ENCODE measurements around the gene CDC14B. TPM values are rescaled to one million over a fixed set of nuclear protein-coding genes. Genes with fewer than 3 reads are reported as not detected.

Gene CDC14B
- total RNA-seq, 1 donor from 2014 or later = 29.2 TPM

DNA sequence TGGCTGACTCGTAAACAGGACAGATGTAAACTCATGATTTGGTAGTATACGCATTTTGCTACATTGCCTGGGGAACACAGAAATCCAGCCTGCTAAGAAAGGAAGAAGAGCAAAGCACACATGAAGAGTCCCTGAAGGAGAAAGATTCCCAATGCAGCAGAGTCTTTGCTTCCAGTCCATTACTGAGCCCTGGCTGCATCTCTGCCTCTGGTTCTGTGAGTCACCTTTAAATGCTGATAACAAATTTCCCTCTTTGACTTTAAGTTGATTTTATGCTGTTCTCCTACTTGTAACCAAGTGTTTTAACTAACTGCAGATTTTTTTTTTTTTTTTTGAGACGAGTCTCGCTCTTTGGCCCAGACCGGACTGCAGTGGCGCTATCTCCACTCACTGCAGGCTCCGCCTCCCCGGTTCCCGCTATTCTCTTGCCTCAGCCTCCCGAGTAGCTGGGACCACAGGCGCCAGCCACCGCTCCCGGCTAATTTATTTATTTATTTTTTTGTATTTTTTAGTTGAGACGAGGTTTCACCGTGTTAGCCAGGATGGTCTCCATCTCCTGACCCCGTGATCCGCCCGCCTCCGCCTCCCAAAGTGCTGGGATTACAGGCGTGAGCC is 44.0 kb upstream of the CDC14B start:
- no peak overlapping the region for H3K27ac Mint-ChIP-seq (ENCODE audit: unreplicated experiment)
- H3K4me3 Mint-ChIP-seq = no peak overlapping the region
- no peaks in the 10 kb centered on the region for H3K4me1 Mint-ChIP-seq
- H3K27me3 Mint-ChIP-seq (ENCODE audit: low read depth) = peaks cover under 1% of the 10 kb centered on the region
- no peaks in the 10 kb centered on the region for H3K36me3 Mint-ChIP-seq (ENCODE audit: low read depth)
- TF ChIP-seq, protein P1, sequence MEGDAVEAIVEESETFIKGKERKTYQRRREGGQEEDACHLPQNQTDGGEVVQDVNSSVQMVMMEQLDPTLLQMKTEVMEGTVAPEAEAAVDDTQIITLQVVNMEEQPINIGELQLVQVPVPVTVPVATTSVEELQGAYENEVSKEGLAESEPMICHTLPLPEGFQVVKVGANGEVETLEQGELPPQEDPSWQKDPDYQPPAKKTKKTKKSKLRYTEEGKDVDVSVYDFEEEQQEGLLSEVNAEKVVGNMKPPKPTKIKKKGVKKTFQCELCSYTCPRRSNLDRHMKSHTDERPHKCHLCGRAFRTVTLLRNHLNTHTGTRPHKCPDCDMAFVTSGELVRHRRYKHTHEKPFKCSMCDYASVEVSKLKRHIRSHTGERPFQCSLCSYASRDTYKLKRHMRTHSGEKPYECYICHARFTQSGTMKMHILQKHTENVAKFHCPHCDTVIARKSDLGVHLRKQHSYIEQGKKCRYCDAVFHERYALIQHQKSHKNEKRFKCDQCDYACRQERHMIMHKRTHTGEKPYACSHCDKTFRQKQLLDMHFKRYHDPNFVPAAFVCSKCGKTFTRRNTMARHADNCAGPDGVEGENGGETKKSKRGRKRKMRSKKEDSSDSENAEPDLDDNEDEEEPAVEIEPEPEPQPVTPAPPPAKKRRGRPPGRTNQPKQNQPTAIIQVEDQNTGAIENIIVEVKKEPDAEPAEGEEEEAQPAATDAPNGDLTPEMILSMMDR (conservative IDR thresholded peaks at IDR 0.05) = no peak
- H3K9me3 Mint-ChIP-seq = no peaks in the 10 kb centered on the region
- DNase-seq (ENCODE audit: low read depth, low spot score) = no peak

DNA sequence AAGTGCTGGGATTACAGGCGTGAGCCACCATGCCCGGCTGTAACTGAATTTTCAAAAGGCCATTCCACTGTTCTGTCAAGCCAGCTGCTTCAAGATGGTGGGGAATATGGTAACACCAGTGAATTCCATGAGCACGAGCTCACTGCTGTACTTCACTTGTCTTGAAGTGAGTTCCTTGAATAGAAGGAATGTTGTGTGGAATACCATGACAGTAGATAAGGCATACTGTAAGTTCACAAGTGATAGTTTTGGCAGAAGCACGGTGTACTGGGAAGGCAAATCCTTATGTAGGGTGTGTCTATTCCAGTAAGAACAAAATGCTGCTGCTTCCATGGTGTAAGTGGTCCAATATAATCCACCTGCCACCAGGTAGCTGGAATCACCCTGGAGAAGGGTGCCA is 42.1 kb upstream of the CDC14B start:
- no peak for DNase-seq (ENCODE audit: low read depth, low spot score)
- Mint-ChIP-seq H3K4me1 (no peaks in the 10 kb centered on the region), H3K9me3 (no peaks in the 10 kb centered on the region), H3K36me3 (ENCODE audit: low read depth) (no peaks in the 10 kb centered on the region), H3K27ac (ENCODE audit: unreplicated experiment) (no peak overlapping the region), H3K27me3 (ENCODE audit: low read depth) (peaks cover 16% of the 10 kb centered on the region), H3K4me3 (no peak overlapping the region)
- TF ChIP-seq, protein P1 (conservative IDR thresholded peaks at IDR 0.05) = no peak

DNA sequence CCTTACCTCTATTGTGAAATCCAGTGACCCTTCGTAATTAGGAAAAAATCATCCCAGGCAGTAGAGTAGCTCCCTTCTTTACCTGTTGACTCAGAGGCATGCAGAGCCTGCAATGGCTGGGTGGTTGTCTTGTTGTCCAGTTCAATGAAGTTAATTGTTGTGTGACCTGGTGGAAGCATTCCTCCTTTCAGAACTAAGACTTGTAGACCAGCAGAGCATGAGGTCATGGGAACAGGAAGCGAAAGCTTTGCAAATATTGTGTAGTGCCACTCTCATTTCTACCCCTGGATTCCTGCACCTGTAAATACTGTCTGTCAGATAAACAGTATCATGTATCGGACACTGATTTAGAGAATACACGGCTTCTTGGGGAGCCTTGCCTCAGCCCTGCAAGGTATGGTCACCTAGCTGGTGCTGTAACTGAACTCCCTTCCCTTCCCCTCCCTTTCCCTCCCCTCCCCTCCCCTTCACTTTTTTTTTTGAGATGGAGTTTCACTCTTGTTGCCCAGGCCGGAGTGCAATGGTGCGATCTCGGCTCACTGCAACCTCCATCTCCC is 41.1 kb upstream of the CDC14B start:
- TF ChIP-seq, protein P1 (conservative IDR thresholded peaks at IDR 0.05) = no peak
- Mint-ChIP-seq H3K27me3 (ENCODE audit: low read depth) (peaks cover 23% of the 10 kb centered on the region), H3K4me3 (no peak overlapping the region), H3K27ac (ENCODE audit: unreplicated experiment) (no peak overlapping the region), H3K36me3 (ENCODE audit: low read depth) (no peaks in the 10 kb centered on the region), H3K9me3 (no peaks in the 10 kb centered on the region), H3K4me1 (peaks cover 4% of the 10 kb centered on the region)
- no peak for DNase-seq (ENCODE audit: low read depth, low spot score)

DNA sequence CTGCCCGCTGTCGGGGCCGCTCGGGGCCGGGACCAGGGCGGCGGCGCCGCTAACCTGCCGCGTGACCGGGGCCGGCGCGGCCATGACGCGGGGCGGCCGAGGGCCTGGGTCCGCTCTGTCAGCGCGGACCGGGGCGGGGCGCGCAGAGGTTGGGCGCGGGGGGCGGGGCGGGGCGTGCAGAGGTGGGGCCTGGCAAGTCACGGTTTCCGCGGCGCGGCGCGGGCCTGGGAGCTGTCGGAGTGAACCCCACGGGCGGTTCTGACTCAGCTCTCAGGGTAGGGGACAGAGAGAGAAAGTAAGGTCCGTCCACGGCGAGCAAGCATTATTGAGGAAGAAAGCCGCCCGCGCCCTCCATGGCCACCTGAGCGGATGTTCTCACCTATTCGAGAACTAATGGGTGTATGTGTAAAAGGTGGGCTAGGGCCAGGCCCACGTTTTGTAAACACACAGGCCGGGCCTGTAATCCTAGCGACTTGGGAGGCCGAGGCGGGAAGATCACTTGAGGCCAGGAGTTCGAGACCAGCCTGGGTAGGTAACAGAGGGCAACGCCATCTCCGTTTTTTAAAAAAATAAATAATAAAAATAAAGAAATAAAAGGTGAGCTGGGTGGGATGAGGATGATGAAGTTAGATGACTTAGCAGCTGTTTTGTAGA is 35.7 kb upstream of the CDC14B start, which contains the start of gene PRXL2C:
TSS of gene PRXL2C (minus strand) at position 120 of the 654 bp plus-strand sequence. CDS start at position 84, 36 bp downstream.
- Mint-ChIP-seq H3K27ac (ENCODE audit: unreplicated experiment) (peak within 1 kb of the TSS; percentile 31), H3K4me1 (peaks cover 12% of the 10 kb centered on the region), H3K36me3 (ENCODE audit: low read depth) (no peaks in the 10 kb centered on the region), H3K4me3 (peak within 1 kb of the TSS; percentile 92), H3K9me3 (no peaks in the 10 kb centered on the region), H3K27me3 (ENCODE audit: low read depth) (peaks cover 24% of the 10 kb centered on the region)
- DNase-seq (ENCODE audit: low read depth, low spot score) = no peak
- TF ChIP-seq, protein P1 (conservative IDR thresholded peaks at IDR 0.05) = no peak

- Mint-ChIP-seq H3K27ac (ENCODE audit: unreplicated experiment) (peak overlapping the region; percentile 31), H3K9me3 (no peaks in the 10 kb centered on the region), H3K4me3 (peak overlapping the region; percentile 88), H3K4me1 (peaks cover 12% of the 10 kb centered on the region), H3K36me3 (ENCODE audit: low read depth) (no peaks in the 10 kb centered on the region), H3K27me3 (ENCODE audit: low read depth) (peaks cover 24% of the 10 kb centered on the region)
- peak; percentile 49 for DNase-seq (ENCODE audit: low read depth, low spot score)
- TF ChIP-seq, protein P1 (conservative IDR thresholded peaks at IDR 0.05) = peak; percentile 41
Observed at GRCh38 chr9:96654450-96655197, 35.0 kb upstream of the CDC14B start.
